Mucosa of gallbladder (tissue), 1 donor: ENCODE measurements around the gene LYRM7. TPM values are rescaled to one million over a fixed set of nuclear protein-coding genes. Genes with fewer than 3 reads are reported as not detected.
A peak's percentile ranks its signal among the peaks of the same experiment; 100 is the strongest.
"Not testable (repeated sequence)": the region's sequence is repeated elsewhere in the genome, so short reads cannot be mapped to it uniquely, and the experiment has no call there.

Source experiments
- DNase-seq: peaks from one replicate; pipeline ENCODE4 v3.0.0-alpha.2; 2020; ENCODE audit warnings: low spot score
- total RNA-seq: library from RNA; stranded (reverse); gene quantifications from one replicate; pipeline ENCODE4 v1.2.1, GENCODE V29; 2021
- donor health status: DM: no; HTN: no; CAD: no.

Gene LYRM7
- total RNA-seq: 7.5 TPM

- DNase-seq: peak; percentile 98
These were observed at the start of gene LYRM7 for GRCh38 chr5:131170540-131171275. TSS of gene LYRM7 (plus strand) at chr5:131170944. CDS start at chr5:131171021, 77 bp downstream.

DNA sequence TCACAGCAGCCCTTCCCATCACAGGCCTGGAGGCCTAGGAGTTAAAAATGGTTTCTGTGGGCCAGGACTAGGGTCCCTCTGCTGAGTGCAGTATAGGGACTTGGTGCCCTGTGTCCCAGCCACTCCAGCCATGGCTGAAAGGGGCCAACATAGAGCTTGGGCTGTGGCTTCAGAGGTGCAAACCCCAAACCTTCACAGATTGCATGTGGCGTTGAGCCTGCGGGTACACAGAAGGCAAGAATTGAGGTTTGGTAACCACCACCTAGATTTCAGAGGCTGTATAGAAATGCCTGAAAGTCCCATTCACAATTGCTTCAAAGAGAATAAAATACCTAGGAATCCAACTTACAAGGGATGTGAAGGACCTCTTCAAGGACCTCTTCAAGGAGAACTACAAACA lies 43.5 kb upstream of the LYRM7 start:
- not testable (repeated sequence) for DNase-seq

DNA sequence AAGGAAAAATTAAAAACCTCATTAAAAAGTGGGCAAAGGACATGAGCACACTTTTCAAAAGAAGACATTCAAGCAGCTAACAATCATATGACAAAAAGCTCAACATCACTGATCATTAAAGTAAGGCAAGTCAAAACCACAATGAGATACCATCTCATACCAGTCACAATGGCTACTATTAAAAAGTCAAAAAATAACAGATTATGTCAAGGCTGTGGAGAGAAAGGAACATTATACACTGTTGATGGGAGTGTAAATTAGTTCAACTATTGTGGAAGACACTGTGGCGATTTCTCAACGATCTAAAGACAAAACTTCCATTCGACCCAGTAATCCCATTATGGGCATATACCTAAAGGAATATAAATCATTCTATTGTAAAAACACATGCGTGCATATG lies 41.4 kb upstream of the LYRM7 start:
- no peak for DNase-seq

GRCh38 chr5:131133091-131133490 lies 37.7 kb upstream of the LYRM7 start:
- DNase-seq: not testable (repeated sequence)

GRCh38 chr5:131138406-131138805 lies 32.3 kb upstream of the LYRM7 start:
- not testable (repeated sequence) for DNase-seq

- DNase-seq: no peak
These were observed 31.4 kb upstream of the LYRM7 start for GRCh38 chr5:131139321-131139720.

GRCh38 chr5:131142970-131143617 lies 27.6 kb upstream of the LYRM7 start:
- no peak for DNase-seq

DNA sequence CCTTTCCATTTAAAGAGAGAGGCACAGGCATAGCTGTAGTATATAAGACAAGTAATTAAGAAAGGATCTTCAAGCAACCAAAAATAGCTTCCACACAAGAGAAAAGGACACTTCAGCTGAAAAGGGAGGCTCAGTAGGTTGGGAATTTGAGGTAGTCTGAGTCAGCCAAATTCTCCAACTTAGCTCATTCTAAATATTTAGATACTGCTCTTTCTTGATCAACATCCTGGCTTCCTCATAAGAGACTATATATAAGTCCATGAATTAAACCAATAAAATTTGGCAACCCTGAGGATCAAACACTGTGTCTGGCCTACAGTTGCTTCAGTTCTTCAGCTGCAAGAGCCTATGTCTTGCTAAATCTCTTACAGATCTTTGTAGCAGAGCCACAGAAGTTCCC lies 23.5 kb upstream of the LYRM7 start:
- DNase-seq: no peak

- no peak for DNase-seq
These were observed 21.9 kb upstream of the LYRM7 start for GRCh38 chr5:131148835-131149234.

GRCh38 chr5:131150408-131150807 lies 20.3 kb upstream of the LYRM7 start:
- no peak for DNase-seq

DNA sequence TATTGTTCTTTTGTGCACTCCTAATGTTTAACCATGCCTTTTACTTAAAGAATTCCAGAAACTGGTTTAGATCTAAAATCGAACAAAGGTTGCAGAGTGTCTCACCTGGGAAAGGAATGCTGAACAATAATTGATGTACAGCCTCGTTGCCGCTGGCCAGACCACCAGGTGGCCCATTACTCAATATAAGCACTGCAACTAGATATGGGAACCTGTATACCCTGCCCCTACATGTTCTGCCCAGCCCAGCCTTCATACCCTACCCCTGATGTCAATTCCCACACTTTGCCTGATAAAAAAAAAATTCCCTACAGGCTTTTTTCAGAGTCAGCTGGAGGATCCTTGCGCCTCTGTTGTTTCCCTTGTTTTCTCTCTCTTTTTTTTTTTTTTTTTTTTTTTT lies 19.5 kb upstream of the LYRM7 start:
- DNase-seq: no peak

- DNase-seq: no peak
These were observed 14.4 kb upstream of the LYRM7 start for GRCh38 chr5:131156385-131156784.

GRCh38 chr5:131156957-131157356 lies 13.8 kb upstream of the LYRM7 start:
- DNase-seq: no peak

DNA sequence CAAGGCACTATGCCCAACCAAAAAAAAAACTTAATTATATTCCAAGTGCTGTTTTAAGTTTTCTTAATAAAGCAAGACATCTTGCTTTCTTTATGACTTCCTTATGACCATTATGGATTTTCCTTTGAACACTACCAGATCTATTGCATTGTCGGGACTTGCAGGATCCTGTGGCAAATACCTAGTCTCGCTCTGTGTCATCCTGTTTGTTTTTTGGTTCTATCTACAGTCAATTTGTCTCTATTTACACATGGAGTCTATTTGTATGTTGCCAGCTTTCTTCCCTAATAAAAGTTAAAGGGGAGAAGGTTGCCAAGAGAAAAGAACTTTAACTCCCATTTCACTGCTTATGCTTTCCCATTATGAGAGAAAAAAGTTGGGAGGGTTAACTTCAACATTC lies 10.6 kb upstream of the LYRM7 start:
- DNase-seq: no peak

GRCh38 chr5:131163276-131164119 lies 7.2 kb upstream of the LYRM7 start:
- no peak for DNase-seq

GRCh38 chr5:131164191-131165118 lies 6.3 kb upstream of the LYRM7 start:
- peak; percentile 59 for DNase-seq

GRCh38 chr5:131165119-131165727 lies 5.5 kb upstream of the LYRM7 start, which contains the start of gene HINT1:
TSS of gene HINT1 (minus strand) at chr5:131165256. CDS start at chr5:131165205, 51 bp downstream.
- DNase-seq: peak; percentile 92

- no peak for DNase-seq
These were observed 3.1 kb upstream of the LYRM7 start for GRCh38 chr5:131167615-131168014.

- no peak for DNase-seq
These were observed 769 bp upstream of the LYRM7 start for GRCh38 chr5:131169810-131170539.

DNA sequence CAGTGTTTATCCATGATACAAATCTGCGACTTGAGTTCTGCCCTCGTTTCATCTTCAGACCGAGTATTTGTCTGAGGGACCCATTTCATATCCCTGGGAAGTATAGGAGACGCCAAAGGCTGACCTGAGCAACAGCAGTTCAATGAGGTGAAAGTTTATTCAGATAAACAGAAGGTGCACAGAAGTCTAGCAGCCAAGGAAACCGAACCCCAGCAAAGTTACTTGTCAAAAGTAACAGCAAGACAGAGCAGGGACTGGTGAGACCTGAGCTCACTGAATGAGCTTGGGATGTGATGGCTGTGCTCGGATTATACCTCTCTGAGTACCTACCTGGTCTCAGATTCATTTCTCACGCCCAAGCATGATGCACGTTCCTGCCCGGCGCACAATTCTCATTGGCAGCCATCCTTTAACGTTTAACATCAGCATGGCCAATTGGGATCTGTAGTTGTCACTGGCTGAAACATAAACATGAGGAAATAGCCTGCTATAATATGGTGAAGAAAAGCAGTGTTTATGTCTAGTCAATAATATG lies 599 bp downstream of the LYRM7 start:
- DNase-seq: no peak
